Medulla oblongata (tissue), 1 donor: ENCODE results near the gene RBL2.
"Not testable (repeated sequence)": the region's sequence is repeated elsewhere in the genome, so short reads cannot be mapped to it uniquely, and the experiment has no call there.

Experiments
- DNase-seq: peaks from one replicate; pipeline ENCODE4 v3.0.0-alpha.2; 2015; ENCODE audit errors: extremely low spot score

The RBL2 gene

DNA sequence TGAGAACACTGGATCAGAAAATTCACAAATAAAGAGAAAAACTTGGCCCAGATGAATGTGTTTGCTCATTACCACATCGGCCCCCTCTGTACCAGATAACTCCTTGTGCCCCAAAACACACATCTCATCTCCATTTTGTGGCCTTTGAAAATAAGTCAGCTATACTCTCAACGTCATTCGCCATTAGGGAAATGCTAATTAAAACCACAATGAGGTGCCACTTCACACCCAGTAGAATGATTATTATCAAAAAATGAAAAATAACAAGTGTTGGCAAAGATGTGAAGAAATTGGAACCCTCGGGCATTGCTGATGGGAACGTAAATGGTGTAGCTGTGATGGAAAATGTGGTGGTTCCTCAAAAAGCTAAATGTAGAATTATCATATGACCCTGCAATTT is 103.4 kb downstream of the RBL2 start:
- no peak for DNase-seq

DNA sequence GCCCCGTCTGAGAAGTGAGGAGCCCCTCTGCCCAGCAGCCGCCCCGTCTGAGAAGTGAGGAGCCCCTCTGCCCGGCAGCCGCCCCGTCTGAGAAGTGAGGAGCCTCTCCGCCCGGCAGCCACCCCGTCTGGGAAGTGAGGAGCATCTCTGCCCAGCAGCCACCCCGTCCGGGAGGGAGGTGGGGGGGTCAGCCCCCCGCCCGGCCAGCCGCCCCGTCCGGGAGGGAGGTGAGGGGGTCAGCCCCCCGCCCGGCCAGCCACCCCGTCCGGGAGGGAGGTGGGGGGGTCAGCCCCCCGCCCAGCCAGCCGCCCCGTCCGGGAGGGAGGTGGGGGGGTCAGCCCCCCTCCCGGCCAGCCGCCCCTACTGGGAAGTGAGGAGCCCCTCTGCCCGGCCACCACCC is 105.1 kb downstream of the RBL2 start:
- DNase-seq = not testable (repeated sequence)

DNA sequence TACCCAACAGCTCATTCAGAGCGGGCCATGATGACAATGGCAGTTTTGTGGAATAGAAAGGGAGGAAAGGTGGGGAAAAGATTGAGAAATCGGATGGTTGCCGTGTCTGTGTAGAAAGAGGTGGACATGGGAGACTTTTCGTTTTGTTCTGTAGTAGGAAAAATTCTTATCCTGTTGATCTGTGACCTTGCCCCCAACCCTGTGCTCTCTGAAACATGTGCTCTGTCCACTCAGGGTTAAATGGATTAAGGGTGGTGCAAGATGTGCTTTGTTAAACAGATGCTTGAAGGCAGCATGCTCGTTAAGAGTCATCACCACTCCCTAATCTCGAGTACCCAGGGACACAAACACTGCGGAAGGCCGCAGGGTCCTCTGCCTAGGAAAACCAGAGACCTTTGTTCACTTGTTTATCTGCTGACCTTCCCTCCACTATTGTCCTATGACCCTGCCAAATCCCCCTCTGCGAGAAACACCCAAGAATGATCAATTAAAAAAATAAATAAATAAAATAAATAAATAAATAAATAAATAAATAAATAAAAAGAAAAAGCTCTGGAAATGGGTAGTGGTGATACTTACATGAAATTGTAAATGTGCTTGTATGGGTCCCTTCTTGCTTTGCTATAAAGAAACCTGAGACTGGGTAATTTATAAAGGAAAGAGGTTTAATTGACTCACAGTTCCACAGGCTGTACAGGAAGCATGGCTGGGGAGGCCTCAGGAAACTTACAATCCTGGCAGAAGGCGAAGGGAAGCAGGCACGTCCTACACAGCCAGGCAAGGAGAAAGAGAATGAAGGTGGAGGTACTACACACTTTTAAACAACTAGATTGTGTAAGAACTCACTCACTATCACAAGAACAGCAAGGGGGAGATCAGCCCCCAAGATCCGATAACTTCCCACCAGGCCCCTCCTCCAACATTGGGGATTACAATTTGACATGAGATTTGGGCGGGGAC is 105.8 kb downstream of the RBL2 start:
- DNase-seq = not testable (repeated sequence)
